ENCODE results near the gene OSMR.

DNA sequence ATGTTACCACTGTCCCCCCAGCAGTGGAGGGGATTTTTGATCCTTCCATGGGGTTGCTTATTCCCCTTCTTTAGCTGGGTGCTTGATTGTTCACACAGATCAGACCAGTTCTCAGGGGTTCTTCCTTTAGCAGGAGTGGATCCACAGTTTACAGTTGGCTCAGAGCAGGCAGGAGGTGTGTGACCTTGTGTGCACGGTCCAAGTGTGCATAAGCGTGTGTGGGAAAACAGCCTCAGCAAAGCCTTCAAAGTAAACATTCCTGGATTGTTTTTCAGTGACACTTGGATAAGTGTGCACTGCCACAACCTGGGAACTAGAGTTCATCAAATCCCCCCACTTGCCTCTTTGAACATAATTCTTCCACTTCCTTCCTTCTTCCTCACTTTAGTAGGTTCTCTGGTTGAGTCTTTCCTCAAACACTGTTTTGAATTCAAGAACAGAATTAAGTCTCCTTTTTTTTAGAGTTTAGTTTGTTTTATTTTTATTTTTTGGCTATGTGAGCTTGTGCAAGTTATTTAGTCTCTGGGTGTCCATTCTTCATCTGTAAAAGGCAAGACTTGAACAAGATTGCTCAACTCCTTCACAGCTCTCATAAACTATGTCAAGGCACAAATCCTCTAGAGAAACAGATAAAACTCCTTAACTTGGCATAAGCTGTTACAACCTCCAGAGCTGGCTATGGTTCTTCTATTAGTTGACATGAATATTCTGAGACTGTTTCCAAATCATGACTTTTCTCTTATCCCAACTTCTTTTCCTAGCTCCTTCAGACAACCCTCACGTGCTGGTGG, 78.0 kb downstream of the OSMR start:
- TF ChIP-seq, protein P1, sequence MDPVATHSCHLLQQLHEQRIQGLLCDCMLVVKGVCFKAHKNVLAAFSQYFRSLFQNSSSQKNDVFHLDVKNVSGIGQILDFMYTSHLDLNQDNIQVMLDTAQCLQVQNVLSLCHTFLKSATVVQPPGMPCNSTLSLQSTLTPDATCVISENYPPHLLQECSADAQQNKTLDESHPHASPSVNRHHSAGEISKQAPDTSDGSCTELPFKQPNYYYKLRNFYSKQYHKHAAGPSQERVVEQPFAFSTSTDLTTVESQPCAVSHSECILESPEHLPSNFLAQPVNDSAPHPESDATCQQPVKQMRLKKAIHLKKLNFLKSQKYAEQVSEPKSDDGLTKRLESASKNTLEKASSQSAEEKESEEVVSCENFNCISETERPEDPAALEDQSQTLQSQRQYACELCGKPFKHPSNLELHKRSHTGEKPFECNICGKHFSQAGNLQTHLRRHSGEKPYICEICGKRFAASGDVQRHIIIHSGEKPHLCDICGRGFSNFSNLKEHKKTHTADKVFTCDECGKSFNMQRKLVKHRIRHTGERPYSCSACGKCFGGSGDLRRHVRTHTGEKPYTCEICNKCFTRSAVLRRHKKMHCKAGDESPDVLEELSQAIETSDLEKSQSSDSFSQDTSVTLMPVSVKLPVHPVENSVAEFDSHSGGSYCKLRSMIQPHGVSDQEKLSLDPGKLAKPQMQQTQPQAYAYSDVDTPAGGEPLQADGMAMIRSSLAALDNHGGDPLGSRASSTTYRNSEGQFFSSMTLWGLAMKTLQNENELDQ (tag by site-specific recombination; IDR thresholded peaks at IDR 0.05; ENCODE audit: low read depth): no peak
- TF ChIP-seq ZBTB7A (tag by site-specific recombination; IDR thresholded peaks at IDR 0.05; ENCODE audit: low read depth): no peak
- no peak for TF ChIP-seq ZNF501 (tag by site-specific recombination; IDR thresholded peaks at IDR 0.05)
- TF ChIP-seq, protein P2, sequence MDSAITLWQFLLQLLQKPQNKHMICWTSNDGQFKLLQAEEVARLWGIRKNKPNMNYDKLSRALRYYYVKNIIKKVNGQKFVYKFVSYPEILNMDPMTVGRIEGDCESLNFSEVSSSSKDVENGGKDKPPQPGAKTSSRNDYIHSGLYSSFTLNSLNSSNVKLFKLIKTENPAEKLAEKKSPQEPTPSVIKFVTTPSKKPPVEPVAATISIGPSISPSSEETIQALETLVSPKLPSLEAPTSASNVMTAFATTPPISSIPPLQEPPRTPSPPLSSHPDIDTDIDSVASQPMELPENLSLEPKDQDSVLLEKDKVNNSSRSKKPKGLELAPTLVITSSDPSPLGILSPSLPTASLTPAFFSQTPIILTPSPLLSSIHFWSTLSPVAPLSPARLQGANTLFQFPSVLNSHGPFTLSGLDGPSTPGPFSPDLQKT (IDR thresholded peaks at IDR 0.05; ENCODE audit: borderline replicate concordance, low read depth, low read length): no peak
- TF ChIP-seq ZNF510 (tag by site-specific recombination; IDR thresholded peaks at IDR 0.05; ENCODE audit: insufficient replicate concordance): no peak
- TF ChIP-seq, protein P3, sequence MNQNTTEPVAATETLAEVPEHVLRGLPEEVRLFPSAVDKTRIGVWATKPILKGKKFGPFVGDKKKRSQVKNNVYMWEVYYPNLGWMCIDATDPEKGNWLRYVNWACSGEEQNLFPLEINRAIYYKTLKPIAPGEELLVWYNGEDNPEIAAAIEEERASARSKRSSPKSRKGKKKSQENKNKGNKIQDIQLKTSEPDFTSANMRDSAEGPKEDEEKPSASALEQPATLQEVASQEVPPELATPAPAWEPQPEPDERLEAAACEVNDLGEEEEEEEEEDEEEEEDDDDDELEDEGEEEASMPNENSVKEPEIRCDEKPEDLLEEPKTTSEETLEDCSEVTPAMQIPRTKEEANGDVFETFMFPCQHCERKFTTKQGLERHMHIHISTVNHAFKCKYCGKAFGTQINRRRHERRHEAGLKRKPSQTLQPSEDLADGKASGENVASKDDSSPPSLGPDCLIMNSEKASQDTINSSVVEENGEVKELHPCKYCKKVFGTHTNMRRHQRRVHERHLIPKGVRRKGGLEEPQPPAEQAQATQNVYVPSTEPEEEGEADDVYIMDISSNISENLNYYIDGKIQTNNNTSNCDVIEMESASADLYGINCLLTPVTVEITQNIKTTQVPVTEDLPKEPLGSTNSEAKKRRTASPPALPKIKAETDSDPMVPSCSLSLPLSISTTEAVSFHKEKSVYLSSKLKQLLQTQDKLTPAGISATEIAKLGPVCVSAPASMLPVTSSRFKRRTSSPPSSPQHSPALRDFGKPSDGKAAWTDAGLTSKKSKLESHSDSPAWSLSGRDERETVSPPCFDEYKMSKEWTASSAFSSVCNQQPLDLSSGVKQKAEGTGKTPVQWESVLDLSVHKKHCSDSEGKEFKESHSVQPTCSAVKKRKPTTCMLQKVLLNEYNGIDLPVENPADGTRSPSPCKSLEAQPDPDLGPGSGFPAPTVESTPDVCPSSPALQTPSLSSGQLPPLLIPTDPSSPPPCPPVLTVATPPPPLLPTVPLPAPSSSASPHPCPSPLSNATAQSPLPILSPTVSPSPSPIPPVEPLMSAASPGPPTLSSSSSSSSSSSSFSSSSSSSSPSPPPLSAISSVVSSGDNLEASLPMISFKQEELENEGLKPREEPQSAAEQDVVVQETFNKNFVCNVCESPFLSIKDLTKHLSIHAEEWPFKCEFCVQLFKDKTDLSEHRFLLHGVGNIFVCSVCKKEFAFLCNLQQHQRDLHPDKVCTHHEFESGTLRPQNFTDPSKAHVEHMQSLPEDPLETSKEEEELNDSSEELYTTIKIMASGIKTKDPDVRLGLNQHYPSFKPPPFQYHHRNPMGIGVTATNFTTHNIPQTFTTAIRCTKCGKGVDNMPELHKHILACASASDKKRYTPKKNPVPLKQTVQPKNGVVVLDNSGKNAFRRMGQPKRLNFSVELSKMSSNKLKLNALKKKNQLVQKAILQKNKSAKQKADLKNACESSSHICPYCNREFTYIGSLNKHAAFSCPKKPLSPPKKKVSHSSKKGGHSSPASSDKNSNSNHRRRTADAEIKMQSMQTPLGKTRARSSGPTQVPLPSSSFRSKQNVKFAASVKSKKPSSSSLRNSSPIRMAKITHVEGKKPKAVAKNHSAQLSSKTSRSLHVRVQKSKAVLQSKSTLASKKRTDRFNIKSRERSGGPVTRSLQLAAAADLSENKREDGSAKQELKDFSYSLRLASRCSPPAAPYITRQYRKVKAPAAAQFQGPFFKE (tag by site-specific recombination; IDR thresholded peaks at IDR 0.05; ENCODE audit: borderline replicate concordance): no peak
- TF ChIP-seq HOXD13 (CRISPR knock-in tag; IDR thresholded peaks at IDR 0.05; ENCODE audit: borderline replicate concordance): no peak
- no peak for TF ChIP-seq YY1 (tag by site-specific recombination; IDR thresholded peaks at IDR 0.05)
- TF ChIP-seq, protein P4, sequence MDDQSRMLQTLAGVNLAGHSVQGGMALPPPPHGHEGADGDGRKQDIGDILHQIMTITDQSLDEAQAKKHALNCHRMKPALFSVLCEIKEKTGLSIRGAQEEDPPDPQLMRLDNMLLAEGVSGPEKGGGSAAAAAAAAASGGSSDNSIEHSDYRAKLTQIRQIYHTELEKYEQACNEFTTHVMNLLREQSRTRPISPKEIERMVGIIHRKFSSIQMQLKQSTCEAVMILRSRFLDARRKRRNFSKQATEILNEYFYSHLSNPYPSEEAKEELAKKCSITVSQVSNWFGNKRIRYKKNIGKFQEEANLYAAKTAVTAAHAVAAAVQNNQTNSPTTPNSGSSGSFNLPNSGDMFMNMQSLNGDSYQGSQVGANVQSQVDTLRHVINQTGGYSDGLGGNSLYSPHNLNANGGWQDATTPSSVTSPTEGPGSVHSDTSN (CRISPR knock-in tag; IDR thresholded peaks at IDR 0.05): no peak
- TF ChIP-seq, protein P5, sequence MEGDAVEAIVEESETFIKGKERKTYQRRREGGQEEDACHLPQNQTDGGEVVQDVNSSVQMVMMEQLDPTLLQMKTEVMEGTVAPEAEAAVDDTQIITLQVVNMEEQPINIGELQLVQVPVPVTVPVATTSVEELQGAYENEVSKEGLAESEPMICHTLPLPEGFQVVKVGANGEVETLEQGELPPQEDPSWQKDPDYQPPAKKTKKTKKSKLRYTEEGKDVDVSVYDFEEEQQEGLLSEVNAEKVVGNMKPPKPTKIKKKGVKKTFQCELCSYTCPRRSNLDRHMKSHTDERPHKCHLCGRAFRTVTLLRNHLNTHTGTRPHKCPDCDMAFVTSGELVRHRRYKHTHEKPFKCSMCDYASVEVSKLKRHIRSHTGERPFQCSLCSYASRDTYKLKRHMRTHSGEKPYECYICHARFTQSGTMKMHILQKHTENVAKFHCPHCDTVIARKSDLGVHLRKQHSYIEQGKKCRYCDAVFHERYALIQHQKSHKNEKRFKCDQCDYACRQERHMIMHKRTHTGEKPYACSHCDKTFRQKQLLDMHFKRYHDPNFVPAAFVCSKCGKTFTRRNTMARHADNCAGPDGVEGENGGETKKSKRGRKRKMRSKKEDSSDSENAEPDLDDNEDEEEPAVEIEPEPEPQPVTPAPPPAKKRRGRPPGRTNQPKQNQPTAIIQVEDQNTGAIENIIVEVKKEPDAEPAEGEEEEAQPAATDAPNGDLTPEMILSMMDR (tag by site-specific recombination; IDR thresholded peaks at IDR 0.05): no peak
- no peak for TF ChIP-seq SETDB1 (IDR thresholded peaks at IDR 0.05; ENCODE audit: insufficient read length, low read length)
- TF ChIP-seq, protein P6, sequence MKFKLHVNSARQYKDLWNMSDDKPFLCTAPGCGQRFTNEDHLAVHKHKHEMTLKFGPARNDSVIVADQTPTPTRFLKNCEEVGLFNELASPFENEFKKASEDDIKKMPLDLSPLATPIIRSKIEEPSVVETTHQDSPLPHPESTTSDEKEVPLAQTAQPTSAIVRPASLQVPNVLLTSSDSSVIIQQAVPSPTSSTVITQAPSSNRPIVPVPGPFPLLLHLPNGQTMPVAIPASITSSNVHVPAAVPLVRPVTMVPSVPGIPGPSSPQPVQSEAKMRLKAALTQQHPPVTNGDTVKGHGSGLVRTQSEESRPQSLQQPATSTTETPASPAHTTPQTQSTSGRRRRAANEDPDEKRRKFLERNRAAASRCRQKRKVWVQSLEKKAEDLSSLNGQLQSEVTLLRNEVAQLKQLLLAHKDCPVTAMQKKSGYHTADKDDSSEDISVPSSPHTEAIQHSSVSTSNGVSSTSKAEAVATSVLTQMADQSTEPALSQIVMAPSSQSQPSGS (tag by site-specific recombination; IDR thresholded peaks at IDR 0.05; ENCODE audit: low read depth): no peak

Data from HEK293 (cell line).